Keratinocyte (primary cell): ENCODE data around the gene TOPORS.

Source experiments
- CTCF ChIP-seq, 3 experiments: IDR thresholded peaks in 1 of 3; conservative IDR thresholded peaks in 1 of 3; optimal IDR thresholded peaks in 1 of 3; 2 replicates in 2 of 3; 3 replicates in 1 of 3; pipeline versions ENCODE3 to v1.5.1; 2011; ENCODE audit warnings: low read length in 3 of 3, mild to moderate bottlenecking in 3 of 3, moderate library complexity in 2 of 3, control low read depth in 1 of 3, inconsistent platforms in 1 of 3; ENCODE audit not compliant: insufficient read depth in 2 of 3; ENCODE audit errors: extremely low read depth in 1 of 3
- EZH2 ChIP-seq: IDR thresholded peaks from one replicate; pipeline ENCODE4 v1.6.1; 2012; ENCODE audit warnings: inconsistent platforms, mild to moderate bottlenecking, low read length, moderate library complexity

GRCh38 chr9:32518276-32518675 is 34.1 kb downstream of the TOPORS start:
- TF ChIP-seq CTCF (optimal IDR thresholded peaks at IDR 0.05 in 1 of 3, IDR thresholded peaks at IDR 0.05 in 1 of 3, conservative IDR thresholded peaks at IDR 0.05 in 1 of 3; ENCODE audit: extremely low read depth in 1 of 3, insufficient read depth in 2 of 3, low read length in 3 of 3) (no peak), EZH2 (no peak)
